HEK293 (cell line): ENCODE data around the gene CNKSR2.

Experiments used
- CTCF ChIA-PET: fragments of 350-600 bp; formaldehyde crosslinking; extraction: SDS; loops from one replicate; lab custom pipeline; 2021; ENCODE audit warnings: antibody characterized with exemption; lab: Yijun Ruan, JAX
- POLR2A ChIA-PET: fragments of 300-600 bp; formaldehyde crosslinking; extraction: SDS; loops from one replicate; lab custom pipeline; 2020; ENCODE audit warnings: antibody characterized with exemption, inconsistent platforms; lab: Yijun Ruan, JAX
- H3K27ac ChIP-seq: fragments of 200-500 bp; sonication (Bioruptor generic); 2 replicates; pipeline ENCODE4 v1.5.1; 2014; ENCODE audit warnings: low read depth, low read length, control low read depth, inconsistent platforms; ENCODE audit errors: extremely low read depth
- H3K36me3 ChIP-seq, 2 experiments: fragments of 200-500 bp in 1 of 2; sonication (Bioruptor generic) in 1 of 2; 1 replicate in 1 of 2; 2 replicates in 1 of 2; pipeline ENCODE4 v1.5.1; 2014 to 2017; ENCODE audit warnings: inconsistent platforms in 2 of 2, low read length in 2 of 2; ENCODE audit not compliant: control insufficient read depth in 2 of 2, insufficient read depth in 1 of 2
- H3K4me1 ChIP-seq: fragments of 200-500 bp; sonication (Bioruptor generic); 2 replicates; pipeline ENCODE4 v1.5.1; 2014; ENCODE audit warnings: mild to moderate bottlenecking, low read length, inconsistent platforms; ENCODE audit not compliant: control insufficient read depth, insufficient read depth
- H3K4me3 ChIP-seq: 2 replicates; pipeline ENCODE4 v1.5.1; 2011; ENCODE audit warnings: low read depth, mild to moderate bottlenecking, control low read depth, low read length, moderate library complexity
- H3K9me3 ChIP-seq: fragments of 200-500 bp; sonication (Bioruptor generic); 2 replicates; pipeline ENCODE4 v1.5.1; 2014; ENCODE audit warnings: low read depth, low read length, inconsistent platforms; ENCODE audit not compliant: control insufficient read depth, insufficient read depth
- KLF10 ChIP-seq: fragments of 450-650 bp; IDR thresholded peaks from 2 replicates; pipeline ENCODE4 v1.5.1; 2018; ENCODE audit warnings: missing biosample characterization, mild to moderate bottlenecking, missing genetic modification characterization
- MEIS1 ChIP-seq: sonication (generic); formaldehyde crosslinking; IDR thresholded peaks from 2 replicates; pipeline ENCODE4 v1.8.1; 2022; ENCODE audit warnings: missing genetic modification reagents, mild to moderate bottlenecking, borderline replicate concordance
- PRDM10 ChIP-seq: fragments of 450-650 bp; formaldehyde crosslinking; IDR thresholded peaks from 2 replicates; pipeline ENCODE4 v1.5.1; 2016; ENCODE audit warnings: missing biosample characterization, missing genetic modification characterization
- SCRT1 ChIP-seq: fragments of 450-650 bp; formaldehyde crosslinking; IDR thresholded peaks from 2 replicates; pipeline ENCODE4 v1.5.1; 2016; ENCODE audit warnings: missing biosample characterization, missing genetic modification characterization, borderline replicate concordance
- TCF7L2 ChIP-seq: IDR thresholded peaks from 2 replicates; pipeline ENCODE4 v1.6.1; 2011; ENCODE audit warnings: low read depth, mild to moderate bottlenecking, inconsistent platforms, low read length, moderate library complexity, borderline replicate concordance
- ZNF292 ChIP-seq: fragments of 450-650 bp; formaldehyde crosslinking; IDR thresholded peaks from 2 replicates; pipeline ENCODE4 v1.5.1; 2016; ENCODE audit warnings: low read depth, missing biosample characterization, missing genetic modification characterization, borderline replicate concordance
- ZNF350 ChIP-seq: fragments of 450-650 bp; formaldehyde crosslinking; IDR thresholded peaks from 2 replicates; pipeline ENCODE4 v1.5.0; 2017; ENCODE audit warnings: missing biosample characterization, mild to moderate bottlenecking, missing genetic modification characterization
- ZNF416 ChIP-seq: fragments of 450-650 bp; formaldehyde crosslinking; IDR thresholded peaks from 2 replicates; pipeline ENCODE4 v1.5.1; 2016; ENCODE audit warnings: missing biosample characterization, missing genetic modification characterization
- ZNF513 ChIP-seq: fragments of 450-650 bp; IDR thresholded peaks from 2 replicates; pipeline ENCODE4 v1.5.1; 2018; ENCODE audit warnings: missing biosample characterization, missing genetic modification characterization
- ZNF530 ChIP-seq: fragments of 450-650 bp; formaldehyde crosslinking; IDR thresholded peaks from 2 replicates; pipeline ENCODE4 v1.5.1; 2016; ENCODE audit warnings: low read depth, missing biosample characterization, missing genetic modification characterization
- ZNF560 ChIP-seq: fragments of 450-650 bp; formaldehyde crosslinking; IDR thresholded peaks from 2 replicates; pipeline ENCODE4 v1.5.1; 2017; ENCODE audit warnings: missing biosample characterization, missing genetic modification characterization, borderline replicate concordance
- ZNF596 ChIP-seq: fragments of 450-650 bp; IDR thresholded peaks from 2 replicates; pipeline ENCODE4 v1.5.0; 2018; ENCODE audit warnings: missing biosample characterization, mild to moderate bottlenecking, missing genetic modification characterization, moderate library complexity
- ZNF600 ChIP-seq: fragments of 450-650 bp; formaldehyde crosslinking; IDR thresholded peaks from 2 replicates; pipeline ENCODE4 v1.5.1; 2016; ENCODE audit warnings: missing biosample characterization, missing genetic modification characterization
- ZNF664 ChIP-seq: fragments of 450-650 bp; formaldehyde crosslinking; IDR thresholded peaks from 2 replicates; pipeline ENCODE4 v1.5.1; 2016; ENCODE audit warnings: missing biosample characterization, missing genetic modification characterization
- ZNF670 ChIP-seq: fragments of 450-650 bp; formaldehyde crosslinking; IDR thresholded peaks from 2 replicates; pipeline ENCODE4 v1.5.1; 2016; ENCODE audit warnings: missing biosample characterization, missing genetic modification characterization, low read depth
- TF ChIP-seq, protein P1 (sequence below): fragments of 450-650 bp; formaldehyde crosslinking; IDR thresholded peaks from 2 replicates; pipeline ENCODE4 v1.5.1; 2016; ENCODE audit warnings: missing biosample characterization, missing genetic modification characterization, borderline replicate concordance
- TF ChIP-seq, protein P2 (sequence below): fragments of 450-650 bp; formaldehyde crosslinking; IDR thresholded peaks from 2 replicates; pipeline ENCODE4 v1.5.1; 2017; ENCODE audit warnings: missing biosample characterization, missing genetic modification characterization
- TF ChIP-seq, protein P3 (sequence below): fragments of 450-650 bp; formaldehyde crosslinking; IDR thresholded peaks from 2 replicates; pipeline ENCODE4 v1.5.0; 2017; ENCODE audit warnings: missing biosample characterization, missing genetic modification characterization, borderline replicate concordance

Gene CNKSR2

DNA sequence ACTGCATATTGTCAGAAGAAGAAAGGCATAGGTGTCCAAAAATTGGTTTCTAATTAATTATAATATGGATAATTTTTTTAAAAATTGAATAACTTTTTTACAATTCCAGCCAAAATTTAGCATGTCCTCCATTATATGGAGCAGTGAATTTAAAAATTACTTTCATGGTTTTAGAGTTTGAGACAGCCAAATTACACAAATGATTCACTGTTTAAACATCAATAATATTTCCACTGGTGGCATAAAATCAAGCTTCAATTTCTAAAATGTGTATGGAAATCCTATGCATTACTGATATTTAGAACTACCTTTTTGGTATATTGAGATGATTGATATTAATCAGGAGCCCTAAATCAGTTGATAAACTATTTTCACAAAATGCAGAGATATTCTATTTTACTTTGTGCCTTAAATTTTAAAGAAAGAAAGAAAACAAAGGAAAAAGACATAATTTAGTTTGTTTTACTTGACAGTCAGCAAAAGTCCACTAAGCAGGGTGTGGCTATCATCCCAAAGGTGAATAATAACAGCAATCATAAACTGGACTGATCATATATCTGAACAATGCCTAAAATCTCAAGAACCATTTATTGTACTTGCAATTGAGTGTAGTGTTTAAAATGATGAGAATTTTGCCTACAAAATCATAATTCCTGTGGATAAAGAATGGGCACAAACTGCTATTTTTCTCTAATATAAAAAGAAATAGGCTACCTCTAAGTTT lies 249.7 kb downstream of the CNKSR2 start:
- ChIA-PET POLR2A (no interaction called here), CTCF (no interaction called here)
- Histone ChIP-seq H3K9me3 (no peaks in the 10 kb centered on the region), H3K36me3 (no peaks in the 10 kb centered on the region), H3K4me1 (no peaks in the 10 kb centered on the region), H3K27ac (no peak overlapping the region), H3K4me3 (no peak overlapping the region)
- TF ChIP-seq ZNF670 (no peak), ZNF530 (tag by site-specific recombination) (no peak), PRDM10 (tag by site-specific recombination) (no peak), ZNF416 (tag by site-specific recombination) (no peak), KLF10 (tag by site-specific recombination) (no peak), ZNF350 (no peak), ZNF560 (no peak), MEIS1 (no peak), ZNF513 (tag by site-specific recombination) (no peak), ZNF596 (tag by site-specific recombination) (no peak)
- TF ChIP-seq, protein P1, sequence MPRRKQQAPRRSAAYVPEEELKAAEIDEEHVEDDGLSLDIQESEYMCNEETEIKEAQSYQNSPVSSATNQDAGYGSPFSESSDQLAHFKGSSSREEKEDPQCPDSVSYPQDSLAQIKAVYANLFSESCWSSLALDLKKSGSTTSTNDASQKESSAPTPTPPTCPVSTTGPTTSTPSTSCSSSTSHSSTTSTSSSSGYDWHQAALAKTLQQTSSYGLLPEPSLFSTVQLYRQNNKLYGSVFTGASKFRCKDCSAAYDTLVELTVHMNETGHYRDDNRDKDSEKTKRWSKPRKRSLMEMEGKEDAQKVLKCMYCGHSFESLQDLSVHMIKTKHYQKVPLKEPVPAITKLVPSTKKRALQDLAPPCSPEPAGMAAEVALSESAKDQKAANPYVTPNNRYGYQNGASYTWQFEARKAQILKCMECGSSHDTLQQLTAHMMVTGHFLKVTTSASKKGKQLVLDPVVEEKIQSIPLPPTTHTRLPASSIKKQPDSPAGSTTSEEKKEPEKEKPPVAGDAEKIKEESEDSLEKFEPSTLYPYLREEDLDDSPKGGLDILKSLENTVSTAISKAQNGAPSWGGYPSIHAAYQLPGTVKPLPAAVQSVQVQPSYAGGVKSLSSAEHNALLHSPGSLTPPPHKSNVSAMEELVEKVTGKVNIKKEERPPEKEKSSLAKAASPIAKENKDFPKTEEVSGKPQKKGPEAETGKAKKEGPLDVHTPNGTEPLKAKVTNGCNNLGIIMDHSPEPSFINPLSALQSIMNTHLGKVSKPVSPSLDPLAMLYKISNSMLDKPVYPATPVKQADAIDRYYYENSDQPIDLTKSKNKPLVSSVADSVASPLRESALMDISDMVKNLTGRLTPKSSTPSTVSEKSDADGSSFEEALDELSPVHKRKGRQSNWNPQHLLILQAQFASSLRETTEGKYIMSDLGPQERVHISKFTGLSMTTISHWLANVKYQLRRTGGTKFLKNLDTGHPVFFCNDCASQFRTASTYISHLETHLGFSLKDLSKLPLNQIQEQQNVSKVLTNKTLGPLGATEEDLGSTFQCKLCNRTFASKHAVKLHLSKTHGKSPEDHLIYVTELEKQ, result no peak

- Histone ChIP-seq H3K4me3 (no peak overlapping the region), H3K9me3 (no peaks in the 10 kb centered on the region), H3K36me3 (no peaks in the 10 kb centered on the region), H3K27ac (no peak overlapping the region), H3K4me1 (no peaks in the 10 kb centered on the region)
- CTCF ChIA-PET, result interaction anchor here (1.0 kb wide), 1 partner anchor 71 kb away, joined by 3 read pairs; no protein-coding TSS in a partner anchor
- TF ChIP-seq ZNF670, result no peak
- no peak for TF ChIP-seq ZNF600
- TF ChIP-seq ZNF664, result no peak
- TF ChIP-seq, protein P2, sequence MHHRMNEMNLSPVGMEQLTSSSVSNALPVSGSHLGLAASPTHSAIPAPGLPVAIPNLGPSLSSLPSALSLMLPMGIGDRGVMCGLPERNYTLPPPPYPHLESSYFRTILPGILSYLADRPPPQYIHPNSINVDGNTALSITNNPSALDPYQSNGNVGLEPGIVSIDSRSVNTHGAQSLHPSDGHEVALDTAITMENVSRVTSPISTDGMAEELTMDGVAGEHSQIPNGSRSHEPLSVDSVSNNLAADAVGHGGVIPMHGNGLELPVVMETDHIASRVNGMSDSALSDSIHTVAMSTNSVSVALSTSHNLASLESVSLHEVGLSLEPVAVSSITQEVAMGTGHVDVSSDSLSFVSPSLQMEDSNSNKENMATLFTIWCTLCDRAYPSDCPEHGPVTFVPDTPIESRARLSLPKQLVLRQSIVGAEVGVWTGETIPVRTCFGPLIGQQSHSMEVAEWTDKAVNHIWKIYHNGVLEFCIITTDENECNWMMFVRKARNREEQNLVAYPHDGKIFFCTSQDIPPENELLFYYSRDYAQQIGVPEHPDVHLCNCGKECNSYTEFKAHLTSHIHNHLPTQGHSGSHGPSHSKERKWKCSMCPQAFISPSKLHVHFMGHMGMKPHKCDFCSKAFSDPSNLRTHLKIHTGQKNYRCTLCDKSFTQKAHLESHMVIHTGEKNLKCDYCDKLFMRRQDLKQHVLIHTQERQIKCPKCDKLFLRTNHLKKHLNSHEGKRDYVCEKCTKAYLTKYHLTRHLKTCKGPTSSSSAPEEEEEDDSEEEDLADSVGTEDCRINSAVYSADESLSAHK (tag by site-specific recombination), result no peak
- no peak for TF ChIP-seq SCRT1 (tag by site-specific recombination)
- TF ChIP-seq TCF7L2, result no peak
- no peak for TF ChIP-seq ZNF292 (tag by site-specific recombination)
- TF ChIP-seq, protein P3, sequence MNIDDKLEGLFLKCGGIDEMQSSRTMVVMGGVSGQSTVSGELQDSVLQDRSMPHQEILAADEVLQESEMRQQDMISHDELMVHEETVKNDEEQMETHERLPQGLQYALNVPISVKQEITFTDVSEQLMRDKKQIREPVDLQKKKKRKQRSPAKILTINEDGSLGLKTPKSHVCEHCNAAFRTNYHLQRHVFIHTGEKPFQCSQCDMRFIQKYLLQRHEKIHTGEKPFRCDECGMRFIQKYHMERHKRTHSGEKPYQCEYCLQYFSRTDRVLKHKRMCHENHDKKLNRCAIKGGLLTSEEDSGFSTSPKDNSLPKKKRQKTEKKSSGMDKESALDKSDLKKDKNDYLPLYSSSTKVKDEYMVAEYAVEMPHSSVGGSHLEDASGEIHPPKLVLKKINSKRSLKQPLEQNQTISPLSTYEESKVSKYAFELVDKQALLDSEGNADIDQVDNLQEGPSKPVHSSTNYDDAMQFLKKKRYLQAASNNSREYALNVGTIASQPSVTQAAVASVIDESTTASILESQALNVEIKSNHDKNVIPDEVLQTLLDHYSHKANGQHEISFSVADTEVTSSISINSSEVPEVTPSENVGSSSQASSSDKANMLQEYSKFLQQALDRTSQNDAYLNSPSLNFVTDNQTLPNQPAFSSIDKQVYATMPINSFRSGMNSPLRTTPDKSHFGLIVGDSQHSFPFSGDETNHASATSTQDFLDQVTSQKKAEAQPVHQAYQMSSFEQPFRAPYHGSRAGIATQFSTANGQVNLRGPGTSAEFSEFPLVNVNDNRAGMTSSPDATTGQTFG (tag by site-specific recombination), result no peak
- POLR2A ChIA-PET, result no interaction called here
These were observed 257.8 kb downstream of the CNKSR2 start for GRCh38 chrX:21632027-21632426.
